Measurements from ENCODE around the gene MCTP1.
A peak's percentile ranks its signal among the peaks of the same experiment; 100 is the strongest.

MCTP1 gene

GRCh38 chr5:94745786-94746730 lies 538.8 kb downstream of the MCTP1 start:
- FAIRE-seq = peak; percentile 85
- DNase-seq (ENCODE audit: insufficient read length, low spot score) = no peak

GRCh38 chr5:94744906-94745305 lies 540.0 kb downstream of the MCTP1 start:
- FAIRE-seq = peak; percentile 81

GRCh38 chr5:94742852-94743251 lies 542.0 kb downstream of the MCTP1 start:
- FAIRE-seq (no peak), DNase-seq (ENCODE audit: insufficient read length, low spot score) (no peak)

More at GRCh38 chr5:94744906-94745305, 540.0 kb downstream of the MCTP1 start:
- no peak for DNase-seq (ENCODE audit: insufficient read length, low spot score)

- DNase-seq (ENCODE audit: insufficient read length, low spot score) = no peak
- FAIRE-seq = no peak
These were observed 544.6 kb downstream of the MCTP1 start for GRCh38 chr5:94740286-94740685.

- FAIRE-seq (no peak), DNase-seq (ENCODE audit: insufficient read length, low spot score) (no peak)
These were observed 548.4 kb downstream of the MCTP1 start for GRCh38 chr5:94736498-94736897.

- FAIRE-seq (no peak), DNase-seq (ENCODE audit: insufficient read length, low spot score) (no peak)
These were observed 553.4 kb downstream of the MCTP1 start for GRCh38 chr5:94731471-94731870.

GRCh38 chr5:94725142-94725541 lies 559.8 kb downstream of the MCTP1 start:
- no peak for FAIRE-seq
- DNase-seq (ENCODE audit: insufficient read length, low spot score) = no peak

- DNase-seq (ENCODE audit: insufficient read length, low spot score) = no peak
- no peak for FAIRE-seq
These were observed 569.1 kb downstream of the MCTP1 start for GRCh38 chr5:94715768-94716167.

GRCh38 chr5:94711785-94712184 lies 573.1 kb downstream of the MCTP1 start:
- DNase-seq (ENCODE audit: insufficient read length, low spot score) = no peak
- no peak for FAIRE-seq

GRCh38 chr5:94709277-94709676 lies 575.6 kb downstream of the MCTP1 start:
- DNase-seq (ENCODE audit: insufficient read length, low spot score) (no peak), FAIRE-seq (no peak)

GRCh38 chr5:94707359-94707758 lies 577.5 kb downstream of the MCTP1 start:
- DNase-seq (ENCODE audit: insufficient read length, low spot score) = no peak
- peak; percentile 49 for FAIRE-seq

GRCh38 chr5:94705427-94705826 lies 579.5 kb downstream of the MCTP1 start:
- no peak for FAIRE-seq
- no peak for DNase-seq (ENCODE audit: insufficient read length, low spot score)

- DNase-seq (ENCODE audit: insufficient read length, low spot score) (no peak), FAIRE-seq (peak; percentile 89)
These were observed 582.2 kb downstream of the MCTP1 start for GRCh38 chr5:94702729-94703128.

GRCh38 chr5:94700592-94700991 lies 584.3 kb downstream of the MCTP1 start:
- no peak for DNase-seq (ENCODE audit: insufficient read length, low spot score)
- peak; percentile 87 for FAIRE-seq

GRCh38 chr5:94699562-94699961 lies 585.3 kb downstream of the MCTP1 start:
- FAIRE-seq = no peak
- DNase-seq (ENCODE audit: insufficient read length, low spot score) = no peak

GRCh38 chr5:94698197-94698596 lies 586.7 kb downstream of the MCTP1 start:
- FAIRE-seq (no peak), DNase-seq (ENCODE audit: insufficient read length, low spot score) (no peak)

GRCh38 chr5:94694671-94695070 lies 590.2 kb downstream of the MCTP1 start:
- DNase-seq (ENCODE audit: insufficient read length, low spot score) (no peak), FAIRE-seq (no peak)

- no peak for DNase-seq (ENCODE audit: insufficient read length, low spot score)
- FAIRE-seq = no peak
These were observed 591.0 kb downstream of the MCTP1 start for GRCh38 chr5:94693845-94694370.

- no peak for FAIRE-seq
- DNase-seq (ENCODE audit: insufficient read length, low spot score) = no peak
These were observed 591.7 kb downstream of the MCTP1 start for GRCh38 chr5:94693043-94693822.

- no peak for DNase-seq (ENCODE audit: insufficient read length, low spot score)
- FAIRE-seq = peak; percentile 47
These were observed 592.3 kb downstream of the MCTP1 start for GRCh38 chr5:94692581-94692980.

GRCh38 chr5:94691949-94692348 lies 592.9 kb downstream of the MCTP1 start:
- FAIRE-seq (no peak), DNase-seq (ENCODE audit: insufficient read length, low spot score) (no peak)
